ENCODE results near the gene RPP25. TPM values are rescaled to one million over a fixed set of nuclear protein-coding genes. Genes with fewer than 3 reads are reported as not detected.

Gene RPP25
- total and polyA plus RNA-seq, 2 of the 13 experiments (the other 11 are each of a cell fraction or from before 2014, with no cell fraction given) = 0.05 to 0.11 TPM

DNA sequence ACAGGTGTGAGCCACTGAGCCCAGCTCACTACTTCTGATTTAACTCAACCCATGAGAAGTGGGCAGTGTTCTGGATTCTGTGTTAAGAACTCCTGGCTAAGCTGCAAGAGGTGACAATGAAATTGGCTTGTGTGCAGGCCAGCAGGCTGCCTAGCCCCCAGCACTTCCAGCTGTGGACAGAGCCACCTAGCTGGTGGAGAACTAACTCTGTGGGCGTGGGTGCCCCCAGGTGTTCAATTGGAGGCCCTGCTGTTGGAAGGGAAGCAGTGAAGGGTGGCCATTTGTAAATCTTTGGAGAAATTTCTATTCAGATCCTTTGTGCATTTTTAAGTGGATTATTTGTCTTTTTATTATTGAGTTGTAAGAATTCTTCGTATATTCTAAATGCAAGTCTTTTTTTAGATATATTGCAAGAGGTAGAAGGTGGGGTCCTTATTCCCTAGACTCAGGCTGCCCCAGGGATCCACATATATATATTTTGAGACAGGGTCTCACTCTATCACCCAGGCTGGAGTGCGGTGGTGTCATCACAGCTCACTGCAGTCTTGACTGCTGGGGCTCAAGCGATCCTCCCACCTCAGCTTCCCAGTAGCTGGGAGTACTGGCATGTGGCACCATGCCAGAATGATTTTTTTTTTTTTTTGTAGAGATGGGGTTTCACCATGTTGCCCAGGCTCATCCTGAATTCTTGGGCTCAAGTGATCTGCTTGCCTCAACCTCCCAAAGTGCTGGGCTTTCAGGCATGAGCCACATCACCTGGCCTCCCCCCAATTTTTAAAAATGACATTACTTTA lies 31.6 kb upstream of the RPP25 start (continued):
- TF ChIP-seq, protein P1, sequence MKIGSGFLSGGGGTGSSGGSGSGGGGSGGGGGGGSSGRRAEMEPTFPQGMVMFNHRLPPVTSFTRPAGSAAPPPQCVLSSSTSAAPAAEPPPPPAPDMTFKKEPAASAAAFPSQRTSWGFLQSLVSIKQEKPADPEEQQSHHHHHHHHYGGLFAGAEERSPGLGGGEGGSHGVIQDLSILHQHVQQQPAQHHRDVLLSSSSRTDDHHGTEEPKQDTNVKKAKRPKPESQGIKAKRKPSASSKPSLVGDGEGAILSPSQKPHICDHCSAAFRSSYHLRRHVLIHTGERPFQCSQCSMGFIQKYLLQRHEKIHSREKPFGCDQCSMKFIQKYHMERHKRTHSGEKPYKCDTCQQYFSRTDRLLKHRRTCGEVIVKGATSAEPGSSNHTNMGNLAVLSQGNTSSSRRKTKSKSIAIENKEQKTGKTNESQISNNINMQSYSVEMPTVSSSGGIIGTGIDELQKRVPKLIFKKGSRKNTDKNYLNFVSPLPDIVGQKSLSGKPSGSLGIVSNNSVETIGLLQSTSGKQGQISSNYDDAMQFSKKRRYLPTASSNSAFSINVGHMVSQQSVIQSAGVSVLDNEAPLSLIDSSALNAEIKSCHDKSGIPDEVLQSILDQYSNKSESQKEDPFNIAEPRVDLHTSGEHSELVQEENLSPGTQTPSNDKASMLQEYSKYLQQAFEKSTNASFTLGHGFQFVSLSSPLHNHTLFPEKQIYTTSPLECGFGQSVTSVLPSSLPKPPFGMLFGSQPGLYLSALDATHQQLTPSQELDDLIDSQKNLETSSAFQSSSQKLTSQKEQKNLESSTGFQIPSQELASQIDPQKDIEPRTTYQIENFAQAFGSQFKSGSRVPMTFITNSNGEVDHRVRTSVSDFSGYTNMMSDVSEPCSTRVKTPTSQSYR (CRISPR knock-in tag; IDR thresholded peaks at IDR 0.05; ENCODE audit: borderline replicate concordance) = peak; percentile 24; the same call in 1 of the 2 replicates
- no peak for TF ChIP-seq ZNF800 (CRISPR knock-in tag; IDR thresholded peaks at IDR 0.05)
- no peak for TF ChIP-seq SUZ12 (IDR thresholded peaks at IDR 0.05; ENCODE audit: low read depth, low read length)
- no peak for TF ChIP-seq ZFP82 (CRISPR knock-in tag; IDR thresholded peaks at IDR 0.05; ENCODE audit: borderline replicate concordance)
- TF ChIP-seq ZFX (CRISPR knock-in tag; IDR thresholded peaks at IDR 0.05; ENCODE audit: low read depth) = 0 out of 2 replicates have a peak, but pooled peaks have one; percentile 21
- peak; percentile 79 for TF ChIP-seq RAD21 (CRISPR knock-in tag; IDR thresholded peaks at IDR 0.05)
- no peak for TF ChIP-seq PRPF4 (IDR thresholded peaks at IDR 0.05; ENCODE audit: low read depth, low read length, poor library complexity, severe bottlenecking)
- TF ChIP-seq NONO (IDR thresholded peaks at IDR 0.05) = no peak
- no peak for TF ChIP-seq NONO (CRISPR knock-in tag; conservative IDR thresholded peaks at IDR 0.05)
- TF ChIP-seq KLF16 (CRISPR knock-in tag; IDR thresholded peaks at IDR 0.05) = 0 out of 4 replicates have a peak, but pooled peaks of 1 of the 2 experiments have one; percentile 35
- TF ChIP-seq, protein P2, sequence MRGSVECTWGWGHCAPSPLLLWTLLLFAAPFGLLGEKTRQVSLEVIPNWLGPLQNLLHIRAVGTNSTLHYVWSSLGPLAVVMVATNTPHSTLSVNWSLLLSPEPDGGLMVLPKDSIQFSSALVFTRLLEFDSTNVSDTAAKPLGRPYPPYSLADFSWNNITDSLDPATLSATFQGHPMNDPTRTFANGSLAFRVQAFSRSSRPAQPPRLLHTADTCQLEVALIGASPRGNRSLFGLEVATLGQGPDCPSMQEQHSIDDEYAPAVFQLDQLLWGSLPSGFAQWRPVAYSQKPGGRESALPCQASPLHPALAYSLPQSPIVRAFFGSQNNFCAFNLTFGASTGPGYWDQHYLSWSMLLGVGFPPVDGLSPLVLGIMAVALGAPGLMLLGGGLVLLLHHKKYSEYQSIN (CRISPR knock-in tag; IDR thresholded peaks at IDR 0.05; ENCODE audit: borderline replicate concordance) = no peak
- TF ChIP-seq ZZZ3 (CRISPR knock-in tag; IDR thresholded peaks at IDR 0.05; ENCODE audit: borderline replicate concordance) = no peak
- no peak for TF ChIP-seq ZNF468 (CRISPR knock-in tag; IDR thresholded peaks at IDR 0.05)
- TF ChIP-seq BHLHE40 (IDR thresholded peaks at IDR 0.05; ENCODE audit: low read length) = no peak
- TF ChIP-seq, protein P3, sequence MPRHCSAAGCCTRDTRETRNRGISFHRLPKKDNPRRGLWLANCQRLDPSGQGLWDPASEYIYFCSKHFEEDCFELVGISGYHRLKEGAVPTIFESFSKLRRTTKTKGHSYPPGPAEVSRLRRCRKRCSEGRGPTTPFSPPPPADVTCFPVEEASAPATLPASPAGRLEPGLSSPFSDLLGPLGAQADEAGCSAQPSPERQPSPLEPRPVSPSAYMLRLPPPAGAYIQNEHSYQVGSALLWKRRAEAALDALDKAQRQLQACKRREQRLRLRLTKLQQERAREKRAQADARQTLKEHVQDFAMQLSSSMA (CRISPR knock-in tag; IDR thresholded peaks at IDR 0.05) = no peak
- 0 out of 2 replicates have a peak, but pooled peaks have one; percentile 13 for TF ChIP-seq ELF3 (CRISPR knock-in tag; IDR thresholded peaks at IDR 0.05)
- TF ChIP-seq HNRNPUL1 (IDR thresholded peaks at IDR 0.05; ENCODE audit: low read depth, low read length) = no peak
- TF ChIP-seq ZBTB42 (CRISPR knock-in tag; IDR thresholded peaks at IDR 0.05) = no peak
- no peak for TF ChIP-seq KDM4B (CRISPR knock-in tag; IDR thresholded peaks at IDR 0.05)
- no peak for TF ChIP-seq CENPBD1 (CRISPR knock-in tag; IDR thresholded peaks at IDR 0.05; ENCODE audit: borderline replicate concordance, low read depth)
- TF ChIP-seq ZNF44 (CRISPR knock-in tag; IDR thresholded peaks at IDR 0.05) = no peak
- TF ChIP-seq ZNF138 (CRISPR knock-in tag; IDR thresholded peaks at IDR 0.05; ENCODE audit: low read depth) = no peak
- no peak for TF ChIP-seq SIX1 (CRISPR knock-in tag; IDR thresholded peaks at IDR 0.05; ENCODE audit: borderline replicate concordance)

Data from HepG2 (cell line).